Thoracic aorta endothelial cell (primary cell): ENCODE results near the gene PSG6. TPM values are rescaled to one million over a fixed set of nuclear protein-coding genes. Genes with fewer than 3 reads are reported as not detected.

Experiments used
- total RNA-seq: library from RNA; depleted of rRNA; stranded (reverse); fragments of >200 nt; gene quantifications from 2 replicates; pipeline ENCODE4 v1.2.3, GENCODE V29; 2012

Gene PSG6
- not detected in 2 replicates for total RNA-seq

GRCh38 chr19:42917634-42918033, at the start of gene PSG6:
TSS of gene PSG6 (minus strand) at chr19:42917894. CDS start at chr19:42917792, 102 bp downstream.

GRCh38 chr19:42937107-42937506, 19.4 kb upstream of the PSG6 start, which contains the start of gene PSG7:
TSS of gene PSG7 (minus strand) at chr19:42937207. CDS start at chr19:42937076, 131 bp downstream.

GRCh38 chr19:42879613-42880012, 38.1 kb downstream of the PSG6 start, which contains the start of gene PSG1:
TSS of gene PSG1 (minus strand) at chr19:42879713. CDS start at chr19:42879581, 132 bp downstream.

Other genes starting within 250 kb of the PSG6 start
- gene PSG3, start 177.4 kb downstream of the PSG6 start, total RNA-seq = not detected in 2 replicates
- gene PSG8, start 152.2 kb downstream of the PSG6 start, total RNA-seq = 0.07 TPM in 1 of 2 replicates, not detected in the other
- not detected in 2 replicates for gene PSG1, start 38.2 kb downstream of the PSG6 start, total RNA-seq
- not detected in 2 replicates for gene PSG7, start 19.3 kb upstream of the PSG6 start, total RNA-seq
- gene PSG11, start 108.6 kb upstream of the PSG6 start, total RNA-seq = not detected in 2 replicates
- gene PSG2, start 164.8 kb upstream of the PSG6 start, total RNA-seq = not detected in 2 replicates